NCI-H2029 treated with DMSO at 0.1 percent for 48 hours (cell line): ENCODE results near the gene TRAF4.
"Not testable (repeated sequence)": the region's sequence is repeated elsewhere in the genome, so short reads cannot be mapped to it uniquely, and the experiment has no call there.

ENCODE experiments used
- DNase-seq: peaks from one replicate; lab custom pipeline; 2025; lab: John Stamatoyannopoulos, UW

Gene TRAF4

GRCh38 chr17:28733346-28733745 is 10.5 kb upstream of the TRAF4 start:
- DNase-seq: no peak

DNA sequence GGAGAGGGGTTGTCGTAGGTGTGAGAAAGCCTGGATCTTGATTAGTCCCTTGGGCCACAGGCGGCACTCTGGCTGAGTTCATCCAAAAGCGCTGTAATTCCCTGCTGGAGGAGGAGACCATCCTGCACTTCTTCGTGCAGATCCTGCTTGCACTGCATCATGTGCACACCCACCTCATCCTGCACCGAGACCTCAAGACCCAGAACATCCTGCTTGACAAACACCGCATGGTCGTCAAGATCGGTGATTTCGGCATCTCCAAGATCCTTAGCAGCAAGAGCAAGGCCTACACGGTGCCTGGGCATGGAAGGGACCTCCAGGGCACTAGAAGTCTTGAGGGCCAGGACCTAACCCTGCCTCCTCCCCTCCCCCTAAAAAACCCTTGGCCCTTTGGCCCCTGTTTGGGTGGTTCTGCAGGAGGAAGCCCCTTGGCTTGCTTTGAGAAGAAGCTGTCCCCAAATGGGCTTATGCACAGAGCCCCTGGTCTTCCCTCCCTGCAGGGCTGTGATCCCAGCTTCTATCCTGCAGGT is 9.0 kb upstream of the TRAF4 start:
- no peak for DNase-seq

- DNase-seq: no peak
These were observed 8.5 kb upstream of the TRAF4 start for GRCh38 chr17:28735242-28735722.

DNA sequence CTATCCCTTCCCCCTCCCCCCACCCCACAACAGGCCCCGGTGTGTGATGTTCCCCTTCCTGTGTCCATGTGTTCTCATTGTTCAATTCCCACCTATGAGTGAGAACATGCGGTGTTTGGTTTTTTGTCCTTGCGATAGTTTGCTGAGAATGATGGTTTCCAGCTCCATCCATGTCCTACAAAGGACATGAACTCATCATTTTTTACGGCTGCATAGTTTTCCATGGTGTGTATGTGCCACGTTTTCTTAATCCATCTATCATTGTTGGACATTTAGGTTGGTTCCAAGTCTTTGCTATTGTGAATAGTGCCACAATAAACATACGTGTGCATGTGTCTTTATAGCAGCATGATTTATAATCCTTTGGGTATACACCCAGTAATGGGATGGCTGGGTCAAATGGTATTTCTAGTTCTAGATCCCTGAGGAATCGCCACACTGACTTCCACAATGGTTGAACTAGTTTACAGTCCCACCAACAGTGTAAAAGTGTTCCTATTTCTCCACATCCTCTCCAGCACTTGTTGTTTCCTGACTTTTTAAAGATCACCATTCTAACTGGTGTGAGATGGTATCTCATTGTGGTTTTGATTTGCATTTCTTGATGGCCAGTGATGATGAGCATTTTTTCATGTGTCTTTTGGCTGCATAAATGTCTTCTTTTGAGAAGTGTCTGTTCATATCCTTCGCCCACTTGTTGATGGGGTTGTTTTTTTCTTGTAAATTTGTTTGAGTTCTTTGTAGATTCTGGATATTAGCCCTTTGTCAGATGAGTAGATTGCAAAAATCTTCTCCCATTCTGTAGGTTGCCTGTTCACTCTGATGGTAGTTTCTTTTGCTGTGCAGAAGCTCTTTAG is 7.7 kb upstream of the TRAF4 start:
- DNase-seq: not testable (repeated sequence)

- DNase-seq: no peak
These were observed 6.5 kb upstream of the TRAF4 start for GRCh38 chr17:28737316-28737715.

DNA sequence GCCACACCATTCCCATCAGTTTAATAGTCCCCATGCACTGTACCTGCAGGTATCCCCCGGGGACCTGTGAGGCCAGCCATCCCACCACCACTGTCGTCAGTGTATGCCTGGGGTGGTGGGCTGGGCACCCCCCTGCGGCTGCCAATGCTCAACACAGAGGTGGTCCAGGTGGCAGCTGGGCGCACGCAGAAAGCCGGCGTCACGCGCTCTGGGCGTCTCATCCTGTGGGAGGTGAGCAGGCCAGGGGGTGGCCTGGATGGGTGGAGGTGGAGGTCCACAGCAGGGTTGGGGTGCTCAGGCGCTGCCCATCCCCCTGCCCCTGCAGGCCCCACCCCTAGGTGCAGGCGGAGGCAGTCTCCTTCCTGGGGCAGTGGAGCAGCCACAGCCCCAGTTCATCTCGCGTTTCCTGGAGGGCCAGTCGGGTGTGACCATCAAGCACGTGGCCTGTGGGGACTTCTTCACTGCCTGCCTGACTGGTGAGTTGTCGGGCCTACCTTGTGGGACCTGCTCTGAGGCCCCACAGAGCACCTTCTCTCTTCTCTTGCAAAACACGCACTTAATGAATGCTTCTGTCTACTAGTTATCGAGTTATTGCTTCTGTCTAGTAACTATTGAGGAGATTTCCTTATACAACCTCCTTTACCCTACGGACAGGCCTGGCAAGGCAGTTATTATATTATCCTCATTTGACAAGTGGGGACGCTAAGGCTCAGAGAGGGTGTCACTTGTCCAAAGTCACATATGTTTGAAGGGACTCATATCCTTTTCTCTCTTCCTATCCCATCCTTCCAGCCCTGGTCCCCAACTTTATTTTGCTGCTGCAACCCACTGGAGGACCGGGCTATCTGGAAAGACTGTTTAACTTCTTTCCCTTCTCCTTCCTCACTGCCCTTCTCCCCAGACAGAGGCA is 5.8 kb upstream of the TRAF4 start:
- DNase-seq: no peak

DNA sequence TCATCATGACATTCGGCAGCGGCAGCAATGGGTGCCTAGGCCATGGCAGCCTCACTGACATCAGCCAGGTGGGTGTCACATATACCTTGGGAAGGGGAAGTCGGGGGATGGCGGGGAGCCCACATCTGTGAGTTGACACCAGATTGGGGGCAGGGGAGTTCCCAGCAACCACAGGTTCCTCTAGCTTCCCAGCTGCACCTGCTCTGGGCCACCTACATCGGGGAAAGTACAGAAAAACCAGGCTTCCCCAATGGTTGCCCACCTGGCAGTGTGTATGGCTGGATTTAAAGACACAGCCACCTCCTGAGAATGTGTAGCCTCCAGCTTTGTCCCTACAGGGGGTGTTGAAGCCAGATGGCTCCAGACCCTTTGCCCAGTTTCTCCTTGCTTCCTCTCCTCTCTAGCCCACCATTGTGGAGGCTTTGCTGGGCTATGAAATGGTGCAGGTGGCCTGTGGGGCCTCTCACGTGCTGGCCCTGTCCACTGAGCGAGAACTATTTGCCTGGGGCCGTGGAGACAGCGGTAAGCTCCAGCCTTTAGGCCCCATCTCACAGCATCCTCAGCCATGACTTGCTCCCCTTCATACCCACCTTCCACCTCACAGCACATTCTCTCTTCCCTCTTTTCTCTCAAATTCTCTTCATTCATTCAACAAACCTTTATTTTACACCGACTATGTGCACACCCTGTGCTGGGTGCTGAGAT is 5.0 kb upstream of the TRAF4 start:
- DNase-seq: no peak

GRCh38 chr17:28740406-28741357 is 3.1 kb upstream of the TRAF4 start:
- no peak for DNase-seq

DNA sequence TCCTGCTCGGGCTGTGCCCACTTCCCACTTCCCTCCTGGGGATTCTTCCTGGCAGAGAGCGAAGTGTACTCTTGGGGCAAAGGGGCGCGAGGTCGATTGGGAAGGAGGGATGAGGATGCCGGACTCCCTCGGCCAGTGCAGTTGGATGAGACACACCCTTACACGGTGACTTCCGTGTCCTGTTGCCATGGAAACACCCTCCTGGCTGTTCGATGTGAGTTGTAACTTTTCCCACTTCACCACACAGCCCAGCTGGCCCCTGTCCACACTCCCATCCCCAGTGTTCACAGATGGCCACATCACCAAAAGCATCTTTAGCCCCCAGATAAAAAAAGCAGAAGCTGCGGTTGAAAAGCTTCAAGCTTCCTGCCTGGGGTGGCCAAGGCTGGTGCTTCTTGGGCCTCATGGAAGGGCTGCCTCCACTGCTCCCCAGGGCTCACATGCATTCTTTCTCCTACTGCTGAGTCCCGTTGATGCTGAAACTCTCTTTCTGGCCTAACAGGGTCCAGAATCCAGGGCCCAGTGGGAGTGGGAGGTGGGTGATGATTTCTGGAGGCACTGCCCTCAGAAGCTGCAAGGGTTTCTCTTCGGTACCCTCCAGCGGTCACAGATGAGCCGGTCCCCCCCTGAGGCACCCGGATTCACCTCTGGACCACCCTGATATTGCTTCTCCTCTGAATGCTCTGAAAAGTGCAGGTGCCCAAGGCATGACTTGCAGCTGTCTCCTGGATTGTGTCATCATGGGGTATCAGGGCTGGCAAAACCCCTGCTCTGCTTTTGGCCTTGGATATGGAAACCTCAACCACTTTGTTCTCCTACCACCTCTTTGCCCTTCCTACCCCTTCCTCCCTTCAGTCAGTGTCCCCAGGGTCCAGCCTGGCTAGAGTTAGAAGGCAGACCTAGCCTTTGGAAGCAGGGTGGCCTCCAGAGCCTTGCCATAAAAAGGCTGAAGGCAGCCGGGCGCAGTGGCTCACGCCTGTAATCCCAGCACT is 2.2 kb upstream of the TRAF4 start:
- no peak for DNase-seq

DNA sequence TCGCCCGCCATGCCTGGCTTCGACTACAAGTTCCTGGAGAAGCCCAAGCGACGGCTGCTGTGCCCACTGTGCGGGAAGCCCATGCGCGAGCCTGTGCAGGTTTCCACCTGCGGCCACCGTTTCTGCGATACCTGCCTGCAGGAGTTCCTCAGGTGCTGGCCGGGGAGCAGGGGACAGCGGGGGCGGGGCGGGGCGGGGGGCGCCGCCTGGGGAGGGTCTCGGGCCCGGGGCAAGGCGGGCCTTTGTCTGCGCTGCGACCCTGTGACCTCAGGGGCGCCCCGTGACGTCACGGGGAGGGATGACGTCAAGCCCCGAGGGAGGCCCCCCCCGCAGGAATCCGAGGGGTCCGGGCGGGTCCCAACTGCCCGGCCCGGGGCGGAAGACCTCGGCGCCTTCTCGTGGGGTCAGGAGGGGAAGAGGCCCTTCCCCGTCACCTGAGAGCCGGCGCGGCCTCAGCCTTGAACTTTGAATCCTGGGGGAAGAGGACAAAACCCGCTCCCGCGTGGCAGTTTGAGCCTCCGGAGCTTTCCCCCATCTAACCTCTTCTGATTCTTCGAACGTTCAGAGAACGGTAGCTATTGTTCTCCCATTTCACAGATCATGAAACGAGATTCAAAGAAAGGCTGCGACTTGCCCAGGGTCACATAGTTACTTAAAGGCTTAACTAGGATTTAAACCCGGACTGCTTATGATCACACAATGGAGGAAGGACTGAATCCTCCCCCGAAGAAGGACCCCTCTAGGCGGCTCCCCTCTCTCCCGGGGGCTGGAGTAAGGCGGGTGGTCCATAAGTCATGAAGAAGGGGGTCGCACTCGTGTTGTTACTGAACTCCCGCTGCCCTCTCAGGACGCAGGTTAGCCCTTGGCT is 527 bp downstream of the TRAF4 start:
- DNase-seq: no peak

DNA sequence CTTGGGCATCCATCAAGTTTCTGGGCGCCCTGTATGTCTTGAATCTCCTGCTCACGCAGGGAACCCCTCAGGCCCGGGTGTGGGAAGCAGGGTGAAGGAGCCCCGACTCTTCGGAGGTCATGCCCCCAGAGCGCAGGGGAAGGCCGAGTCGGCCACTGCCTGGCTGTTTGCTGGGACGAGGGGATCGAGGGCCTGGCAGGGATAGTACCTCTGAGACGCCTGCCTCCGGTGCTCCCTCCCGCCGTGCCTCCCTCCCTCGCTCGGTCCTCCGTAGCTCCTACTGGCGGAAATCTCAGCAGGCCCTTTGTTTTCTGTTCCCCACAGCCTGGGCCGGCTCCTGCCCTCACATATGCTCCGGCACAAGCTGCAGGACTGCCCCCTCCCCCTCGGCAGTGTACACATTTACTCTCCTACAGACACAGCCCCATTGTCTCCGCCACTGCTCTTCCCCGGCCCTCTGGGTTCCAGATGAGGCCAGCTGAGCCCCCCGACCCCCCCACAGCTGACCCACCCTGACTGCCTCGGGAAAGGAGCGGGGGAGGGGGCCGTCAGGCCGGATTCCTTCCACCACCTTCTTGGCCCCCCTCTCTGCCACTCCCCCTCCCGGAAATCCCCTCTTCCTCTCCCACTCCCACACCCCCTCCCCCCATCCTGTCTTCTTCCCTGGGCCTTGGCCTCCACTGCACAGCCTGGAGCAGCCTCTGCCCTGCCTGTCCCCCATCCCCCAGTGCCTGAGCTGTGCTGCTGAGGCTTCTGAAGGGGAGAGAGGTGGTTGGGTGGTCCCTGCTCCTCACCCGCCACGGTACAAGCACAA is 1.4 kb downstream of the TRAF4 start:
- peak; percentile 28 for DNase-seq

- no peak for DNase-seq
These were observed 2.1 kb downstream of the TRAF4 start for GRCh38 chr17:28745786-28746411.

- DNase-seq: peak; percentile 72
These were observed 2.8 kb downstream of the TRAF4 start for GRCh38 chr17:28746611-28747050.

GRCh38 chr17:28747051-28747691 is 3.4 kb downstream of the TRAF4 start:
- DNase-seq: peak; percentile 86

GRCh38 chr17:28747801-28748750 is 4.3 kb downstream of the TRAF4 start:
- DNase-seq: no peak
